OCI-LY7 (cell line): Measurements from ENCODE around the gene PBX1. TPM values are rescaled to one million over a fixed set of nuclear protein-coding genes. Genes with fewer than 3 reads are reported as not detected.

Experiments used
- BruUV-seq: library from RNA; stranded (reverse); fragments of 400-500 nt; replicated peaks from 2 replicates; lab custom pipeline; 2021; lab: Mats Ljungman, UMichigan
- CTCF ChIA-PET: fragments of 300-600 bp; sonication (Branson Sonifier 250); formaldehyde crosslinking; loops from one replicate; lab custom pipeline; 2022; ENCODE audit warnings: antibody characterized with exemption; ENCODE audit not compliant: unreplicated experiment; lab: Charles Lee
- POLR2A ChIA-PET: fragments of 300-600 bp; sonication (Branson Sonifier 250); formaldehyde crosslinking; loops from one replicate; lab custom pipeline; 2022; ENCODE audit warnings: antibody characterized with exemption; lab: Charles Lee
- DNase-seq: peaks from one replicate; pipeline ENCODE4 v3.0.0-alpha.2; 2015; ENCODE audit warnings: low spot score
- H2AFZ ChIP-seq: fragments of 200-600 bp; sonication (generic), shearing (Covaris generic); 2 replicates; pipeline ENCODE4 v1.6.1; 2014; ENCODE audit warnings: mild to moderate bottlenecking, antibody characterized with exemption, low read length, moderate library complexity
- H3K27ac ChIP-seq: fragments of 200-600 bp; sonication (generic); 2 replicates; pipeline ENCODE4 v1.5.1; 2014; ENCODE audit warnings: mixed run types, low read depth, mild to moderate bottlenecking, moderate library complexity, low read length, inconsistent platforms; ENCODE audit not compliant: poor library complexity, severe bottlenecking
- H3K36me3 ChIP-seq: fragments of 200-600 bp; sonication (generic); 2 replicates; pipeline ENCODE4 v1.6.1; 2014; ENCODE audit warnings: mild to moderate bottlenecking, antibody characterized with exemption, low read length, moderate library complexity, mixed read lengths; ENCODE audit not compliant: insufficient read depth
- H3K4me1 ChIP-seq: fragments of 200-600 bp; sonication (generic); 2 replicates; pipeline ENCODE4 v1.5.1; 2014; ENCODE audit warnings: mild to moderate bottlenecking, low read length; ENCODE audit not compliant: insufficient read depth, poor library complexity, severe bottlenecking
- H3K4me2 ChIP-seq: fragments of 200-600 bp; sonication (generic); 2 replicates; pipeline ENCODE4 v1.6.1; 2014; ENCODE audit warnings: mild to moderate bottlenecking, low read length
- H3K4me3 ChIP-seq: fragments of 200-600 bp; sonication (generic); 2 replicates; pipeline ENCODE4 v1.5.1; 2014; ENCODE audit warnings: mild to moderate bottlenecking, low read depth, low read length; ENCODE audit not compliant: poor library complexity, severe bottlenecking
- H3K79me2 ChIP-seq: fragments of 200-600 bp; sonication (generic); 2 replicates; pipeline ENCODE4 v1.6.1; 2016; ENCODE audit warnings: low read depth, mild to moderate bottlenecking, low read length, moderate library complexity, mixed read lengths; ENCODE audit not compliant: insufficient read depth
- H3K9me2 ChIP-seq: fragments of 200-600 bp; sonication (generic); 2 replicates; pipeline ENCODE4 v1.6.1; 2016; ENCODE audit warnings: mild to moderate bottlenecking, low read length, mixed read lengths; ENCODE audit not compliant: insufficient read depth
- H3K9me3 ChIP-seq: fragments of 200-600 bp; sonication (generic); 2 replicates; pipeline ENCODE4 v1.6.1; 2014; ENCODE audit warnings: mild to moderate bottlenecking, mixed run types, low read length, mixed read lengths
- H4K20me1 ChIP-seq: fragments of 200-600 bp; sonication (generic); 2 replicates; pipeline ENCODE4 v1.6.1; 2014; ENCODE audit warnings: mild to moderate bottlenecking, antibody characterized with exemption, low read length, moderate library complexity, mixed read lengths; ENCODE audit not compliant: insufficient read depth
- CTCF ChIP-seq: fragments of 200-600 bp; sonication (generic); conservative IDR thresholded peaks from 2 replicates; pipeline ENCODE4 v1.5.1; 2014; ENCODE audit warnings: mild to moderate bottlenecking, antibody characterized with exemption, low read length, moderate library complexity, mixed read lengths
- EZH2phosphoT487 ChIP-seq: fragments of 200-600 bp; sonication (generic); IDR thresholded peaks from 2 replicates; pipeline ENCODE4 v1.6.1; 2018; ENCODE audit warnings: low read depth, borderline replicate concordance, mild to moderate bottlenecking, mixed run types, antibody characterized with exemption, low read length, moderate library complexity, mixed read lengths
- intact Hi-C: fragments of 100-400 bp; cut with micrococcal nuclease; formaldehyde crosslinking; loops from one replicate; pipeline ENCODE4 v1.10.0; 2022; ENCODE audit not compliant: unreplicated experiment
- total RNA-seq, 2 experiments: library from RNA; depleted of rRNA in 1 of 2; stranded (reverse); fragments of >200 nt in 1 of 2; shearing (Covaris generic) in 1 of 2; gene quantifications; 2 replicates each; pipeline ENCODE4 v1.2.3, GENCODE V29; 2014 to 2022

The PBX1 gene
- total RNA-seq, 2 experiments from 2014 or later: not detected

GRCh38 chr1:164777518-164777917 is 218.5 kb downstream of the PBX1 start:
- Histone ChIP-seq H3K36me3 (no peaks in the 10 kb centered on the region), H2AFZ (no peak overlapping the region), H3K9me2 (no peaks in the 10 kb centered on the region), H4K20me1 (no peaks in the 10 kb centered on the region), H3K4me3 (no peak overlapping the region), H3K4me2 (no peak overlapping the region), H3K9me3 (no peaks in the 10 kb centered on the region), H3K4me1 (no peaks in the 10 kb centered on the region), H3K79me2 (no peaks in the 10 kb centered on the region), H3K27ac (no peak overlapping the region)
- no peak for TF ChIP-seq CTCF
- ChIA-PET POLR2A (no interaction called here), CTCF (no interaction called here)
- intact Hi-C loops: no loop called here
- DNase-seq: no peak
- BruUV-seq: no TSS peak

GRCh38 chr1:164779376-164779775 is 220.4 kb downstream of the PBX1 start:
- Histone ChIP-seq H3K27ac (no peak overlapping the region), H4K20me1 (no peaks in the 10 kb centered on the region), H3K4me2 (no peak overlapping the region), H3K36me3 (no peaks in the 10 kb centered on the region), H3K9me3 (no peaks in the 10 kb centered on the region), H3K9me2 (no peaks in the 10 kb centered on the region), H3K4me1 (no peaks in the 10 kb centered on the region), H3K79me2 (no peaks in the 10 kb centered on the region), H3K4me3 (no peak overlapping the region), H2AFZ (no peak overlapping the region)
- ChIA-PET CTCF (no interaction called here), POLR2A (no interaction called here)
- BruUV-seq: no TSS peak
- no peak for DNase-seq
- no peak for TF ChIP-seq EZH2phosphoT487
- TF ChIP-seq CTCF: no peak
- intact Hi-C loops: no loop called here

- POLR2A ChIA-PET: no interaction called here
- intact Hi-C loops: no loop called here
Measured at GRCh38 chr1:164780111-164780812, 221.3 kb downstream of the PBX1 start.

More at GRCh38 chr1:164780111-164780812, 221.3 kb downstream of the PBX1 start:
- no peak overlapping the region for H3K27ac ChIP-seq
- H2AFZ ChIP-seq: no peak overlapping the region
- H3K4me2 ChIP-seq: no peak overlapping the region
- CTCF ChIA-PET: no interaction called here
- no peaks in the 10 kb centered on the region for H3K4me1 ChIP-seq
- H4K20me1 ChIP-seq: no peaks in the 10 kb centered on the region
- H3K79me2 ChIP-seq: no peaks in the 10 kb centered on the region
- H3K4me3 ChIP-seq: no peak overlapping the region
- no peak for DNase-seq
- no peaks in the 10 kb centered on the region for H3K36me3 ChIP-seq
- TF ChIP-seq CTCF (no peak), EZH2phosphoT487 (no peak)
- H3K9me3 ChIP-seq: no peaks in the 10 kb centered on the region
- no peaks in the 10 kb centered on the region for H3K9me2 ChIP-seq
- BruUV-seq: no TSS peak
